Activated gamma-delta T cell treated with Interleukin-2 at 50 U/mL for 16 hours (primary cell): ENCODE measurements around the gene NUFIP2.
A peak's percentile ranks its signal among the peaks of the same experiment; 100 is the strongest.
"Not testable (repeated sequence)": the region's sequence is repeated elsewhere in the genome, so short reads cannot be mapped to it uniquely, and the experiment has no call there.

Source experiments
- DNase-seq: peaks from one replicate; pipeline ENCODE4 v3.0.0-alpha.2; 2020

NUFIP2 gene, protein sequence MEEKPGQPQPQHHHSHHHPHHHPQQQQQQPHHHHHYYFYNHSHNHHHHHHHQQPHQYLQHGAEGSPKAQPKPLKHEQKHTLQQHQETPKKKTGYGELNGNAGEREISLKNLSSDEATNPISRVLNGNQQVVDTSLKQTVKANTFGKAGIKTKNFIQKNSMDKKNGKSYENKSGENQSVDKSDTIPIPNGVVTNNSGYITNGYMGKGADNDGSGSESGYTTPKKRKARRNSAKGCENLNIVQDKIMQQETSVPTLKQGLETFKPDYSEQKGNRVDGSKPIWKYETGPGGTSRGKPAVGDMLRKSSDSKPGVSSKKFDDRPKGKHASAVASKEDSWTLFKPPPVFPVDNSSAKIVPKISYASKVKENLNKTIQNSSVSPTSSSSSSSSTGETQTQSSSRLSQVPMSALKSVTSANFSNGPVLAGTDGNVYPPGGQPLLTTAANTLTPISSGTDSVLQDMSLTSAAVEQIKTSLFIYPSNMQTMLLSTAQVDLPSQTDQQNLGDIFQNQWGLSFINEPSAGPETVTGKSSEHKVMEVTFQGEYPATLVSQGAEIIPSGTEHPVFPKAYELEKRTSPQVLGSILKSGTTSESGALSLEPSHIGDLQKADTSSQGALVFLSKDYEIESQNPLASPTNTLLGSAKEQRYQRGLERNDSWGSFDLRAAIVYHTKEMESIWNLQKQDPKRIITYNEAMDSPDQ

GRCh38 chr17:29293890-29294579 is at the start of gene NUFIP2:
NUFIP2 (minus strand) TSS chr17:29294148; CDS start chr17:29294059, 89 bp downstream.
- peak; percentile 98 for DNase-seq

DNA sequence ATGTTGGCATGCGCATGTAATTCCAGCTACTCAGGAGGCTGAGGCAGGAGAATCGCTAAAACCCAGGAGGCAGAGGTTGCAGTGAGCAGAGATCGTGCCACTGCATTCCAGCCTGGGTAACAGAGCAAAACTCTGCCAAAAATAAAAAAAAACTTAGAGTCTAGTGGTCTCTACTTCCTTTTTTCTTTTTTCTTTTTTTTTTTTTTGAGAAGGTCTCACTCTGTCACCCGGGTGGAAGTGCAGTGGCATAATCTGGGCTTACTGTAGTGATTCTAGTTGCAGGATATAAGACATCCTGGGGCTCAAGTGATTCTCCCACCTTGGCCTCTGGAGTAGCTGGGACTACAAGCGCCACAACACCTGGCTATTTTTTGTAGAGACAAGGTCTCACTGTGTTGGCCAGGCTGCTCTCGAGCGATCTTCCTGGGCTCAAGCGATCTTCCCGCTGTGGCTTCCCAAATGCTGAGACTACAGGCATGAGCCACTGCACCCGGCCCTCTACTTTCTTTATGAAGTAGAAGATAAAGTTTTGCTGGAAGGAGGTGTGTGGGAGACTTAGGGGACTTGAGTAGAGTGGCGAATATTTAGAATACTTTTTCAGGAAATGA is 48.3 kb upstream of the NUFIP2 start:
- no peak for DNase-seq

- DNase-seq = no peak
Observed at GRCh38 chr17:29341726-29342125, 47.8 kb upstream of the NUFIP2 start.

DNA sequence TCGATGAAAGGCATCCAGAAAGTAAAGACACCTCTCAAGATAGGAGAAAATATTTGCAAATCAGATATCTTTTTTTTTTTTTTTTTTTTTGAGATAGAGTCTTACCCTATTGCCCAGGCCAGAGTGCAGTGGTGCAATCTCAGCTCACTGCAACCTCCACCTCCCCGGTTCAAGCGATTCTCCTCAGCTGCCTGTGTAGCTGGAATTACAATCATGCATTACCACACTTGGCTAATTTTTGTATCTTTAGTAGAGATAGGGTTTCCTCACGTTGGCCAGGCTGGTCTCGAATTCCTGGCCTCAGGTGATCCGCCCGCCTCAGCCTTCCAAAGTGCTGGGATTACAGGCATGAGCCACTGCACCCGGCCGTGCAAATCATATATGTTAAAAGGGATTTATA is 45.1 kb upstream of the NUFIP2 start:
- not testable (repeated sequence) for DNase-seq

DNA sequence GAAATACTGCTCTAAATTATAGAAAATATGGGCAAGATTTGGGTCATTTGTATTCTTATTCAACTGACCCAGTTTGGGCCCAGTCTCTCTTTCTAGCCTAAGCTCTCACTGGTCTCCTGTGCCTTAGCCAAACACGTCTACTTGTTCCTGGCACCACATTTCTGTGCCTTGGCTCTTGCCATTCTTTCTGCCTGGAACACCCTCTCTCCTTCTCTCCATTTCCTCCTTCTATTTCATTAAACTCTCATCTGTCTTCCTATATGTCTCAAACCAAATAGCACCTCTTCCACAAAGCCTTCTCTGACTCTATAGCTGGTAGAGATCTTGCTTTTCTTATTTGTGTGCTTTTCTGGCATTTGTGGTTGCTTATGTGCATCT is 37.7 kb upstream of the NUFIP2 start:
- DNase-seq = no peak

DNA sequence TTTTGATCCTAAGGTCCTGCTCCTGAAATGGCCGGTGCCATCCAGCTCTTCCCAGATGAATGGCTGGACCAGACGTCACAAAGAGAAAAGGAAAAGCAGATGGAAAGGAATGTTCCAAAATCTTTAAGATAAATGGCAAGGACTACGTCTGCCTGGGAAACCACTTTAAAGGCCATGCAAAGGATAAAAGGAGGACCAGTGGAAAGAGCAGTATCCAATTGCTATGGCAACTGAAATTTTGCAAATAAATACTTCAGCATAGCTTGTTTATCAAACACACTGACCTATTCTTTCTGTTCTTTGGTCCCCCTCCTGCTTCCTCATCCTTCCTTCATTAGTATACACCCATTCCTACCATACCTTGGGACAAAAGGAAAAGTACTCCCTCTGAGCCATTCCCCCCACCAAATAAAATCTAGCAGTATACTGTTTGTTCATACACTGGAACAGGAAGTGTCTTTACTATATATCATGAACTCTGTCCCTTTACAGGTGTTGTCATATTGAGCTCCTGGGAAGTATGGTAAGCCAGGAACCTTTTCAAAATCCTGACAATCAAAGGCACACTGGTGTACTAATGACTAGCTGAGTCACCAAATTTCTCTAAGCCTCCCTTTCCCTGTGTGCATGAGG is 37.2 kb upstream of the NUFIP2 start:
- DNase-seq = no peak

GRCh38 chr17:29327412-29327811 is 33.5 kb upstream of the NUFIP2 start:
- DNase-seq = no peak

DNA sequence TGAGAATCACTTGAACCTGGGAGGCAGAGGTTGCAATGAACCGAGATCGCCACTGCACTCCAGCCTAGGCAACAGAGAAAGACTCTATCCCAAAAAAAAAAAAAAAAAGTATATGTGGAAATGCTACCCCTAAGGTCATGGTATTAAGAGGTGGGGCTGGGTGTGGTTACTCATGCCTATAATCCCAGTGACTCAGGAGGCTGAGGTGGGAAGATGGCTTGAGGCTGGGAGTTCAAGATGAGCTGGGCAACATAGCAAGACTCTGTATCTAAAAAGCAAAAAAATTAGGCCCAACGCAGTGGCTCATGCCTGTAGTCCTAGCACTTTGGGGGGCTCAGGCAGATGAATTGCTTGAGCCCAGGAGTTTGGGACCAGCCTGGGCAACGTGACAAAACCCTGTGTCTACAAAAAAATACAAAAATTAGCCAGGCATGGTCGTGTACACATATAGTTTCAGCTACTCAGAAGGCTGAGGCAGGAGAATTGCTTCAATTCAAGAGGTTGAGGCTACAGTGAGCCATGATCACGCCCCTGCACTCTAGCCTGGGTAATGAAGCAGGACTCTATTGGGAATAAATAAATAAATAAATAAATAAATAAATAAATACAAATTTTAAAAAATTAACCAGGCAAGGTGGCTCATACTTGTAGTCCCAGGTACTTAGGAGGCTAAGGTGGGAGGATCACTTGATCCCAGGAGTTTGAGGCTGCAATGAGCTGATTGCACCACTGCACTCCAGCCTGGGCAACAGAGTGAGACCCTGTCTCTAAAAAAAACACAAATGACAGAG is 32.3 kb upstream of the NUFIP2 start:
- no peak for DNase-seq

GRCh38 chr17:29322363-29322762 is 28.4 kb upstream of the NUFIP2 start:
- DNase-seq = no peak

DNA sequence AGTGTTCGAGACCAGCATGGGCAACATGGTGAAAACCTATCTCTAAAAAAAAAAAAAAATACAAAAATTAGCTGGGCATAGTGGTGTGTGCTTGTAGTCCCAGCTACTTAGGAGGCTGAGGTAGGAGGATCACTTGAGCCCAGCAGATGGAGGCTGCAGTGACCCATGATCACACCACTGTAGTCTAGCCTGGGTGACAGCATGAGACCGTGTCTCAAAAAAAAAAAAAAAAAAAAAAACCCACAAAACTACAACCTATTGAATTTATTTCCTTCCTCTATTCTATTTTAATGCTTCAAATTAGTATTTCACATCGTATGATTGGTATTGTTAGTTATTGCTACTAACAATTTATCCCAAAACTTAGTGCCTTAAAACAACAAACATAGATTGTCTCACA is 9.4 kb upstream of the NUFIP2 start:
- DNase-seq = no peak

GRCh38 chr17:29299031-29299430 is 5.1 kb upstream of the NUFIP2 start:
- DNase-seq = no peak

DNA sequence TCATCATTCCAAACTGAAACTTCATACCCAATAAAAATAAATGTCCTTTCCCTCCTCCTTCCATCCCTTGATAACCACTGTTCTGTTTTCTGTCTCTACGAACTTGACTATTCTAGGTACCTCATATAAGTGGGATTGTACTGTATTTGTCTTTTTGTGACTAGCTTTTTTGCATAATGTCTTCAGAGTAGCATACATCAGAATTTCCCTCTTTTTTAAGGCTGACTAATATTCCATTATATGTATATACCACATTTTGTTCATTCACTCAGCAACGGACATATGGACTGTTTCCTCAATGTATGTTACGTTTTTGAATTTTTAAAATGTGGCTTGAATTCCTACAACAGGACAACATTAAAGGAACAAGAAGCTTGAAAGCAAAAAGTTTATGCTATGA is 1.5 kb upstream of the NUFIP2 start:
- no peak for DNase-seq

DNA sequence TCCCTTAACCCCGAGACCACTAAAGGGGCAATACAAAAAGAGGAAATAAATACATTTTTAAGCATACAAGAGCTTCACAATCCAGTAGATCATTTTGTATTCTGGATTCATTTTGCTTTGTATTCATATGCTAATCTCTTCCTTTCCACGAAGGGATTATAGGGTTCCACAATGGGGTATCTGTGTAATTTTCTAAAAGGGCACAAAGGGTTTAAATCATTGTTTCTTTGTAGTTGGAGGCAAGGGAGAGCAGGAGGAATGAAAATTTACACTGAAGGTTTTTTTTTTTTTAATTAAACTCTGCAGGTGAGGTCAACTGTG is 592 bp upstream of the NUFIP2 start:
- DNase-seq = no peak

DNA sequence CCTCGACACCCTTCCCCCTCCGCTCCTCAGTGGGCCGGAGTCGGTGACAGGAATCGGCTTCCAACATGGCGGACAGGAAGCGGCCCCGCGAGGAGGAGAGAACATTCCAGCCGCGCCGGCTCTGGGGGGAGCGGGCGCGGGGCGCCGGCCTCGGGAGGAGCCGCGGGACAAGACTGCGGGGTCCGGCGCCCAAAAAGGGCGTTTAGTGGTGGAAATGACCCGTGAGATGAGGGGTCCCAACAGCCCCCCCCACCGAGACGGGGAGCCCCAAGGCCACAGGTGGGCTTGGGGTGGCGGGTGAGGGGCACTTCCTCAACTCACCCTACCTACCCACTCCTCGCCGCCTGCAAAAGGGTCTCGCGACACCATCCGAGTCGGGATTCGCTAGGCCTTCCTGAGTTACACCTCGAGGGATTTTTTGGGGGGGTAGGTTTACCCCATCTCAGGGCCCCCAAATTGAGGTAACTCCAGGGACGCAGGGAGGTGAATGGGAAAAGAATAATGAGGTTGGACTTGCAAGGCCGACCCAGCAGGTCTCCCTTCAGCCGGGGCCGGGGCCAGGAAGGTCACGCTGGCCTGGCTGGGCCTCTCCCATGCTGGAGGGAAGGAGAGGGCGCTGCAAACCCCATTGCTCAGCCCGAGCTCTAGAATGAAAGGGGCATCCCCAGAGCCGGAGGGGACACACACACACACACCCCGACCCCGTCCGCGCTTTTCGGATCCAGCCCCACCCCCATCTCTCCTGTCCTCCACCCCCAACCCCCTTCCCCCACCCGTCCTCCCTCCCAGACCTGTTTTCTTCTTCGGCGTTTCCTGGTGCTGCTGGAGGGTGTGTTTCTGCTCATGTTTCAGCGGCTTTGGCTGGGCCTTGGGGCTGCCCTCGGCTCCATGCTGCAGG is 707 bp downstream of the NUFIP2 start:
- peak; percentile 47 for DNase-seq

DNA sequence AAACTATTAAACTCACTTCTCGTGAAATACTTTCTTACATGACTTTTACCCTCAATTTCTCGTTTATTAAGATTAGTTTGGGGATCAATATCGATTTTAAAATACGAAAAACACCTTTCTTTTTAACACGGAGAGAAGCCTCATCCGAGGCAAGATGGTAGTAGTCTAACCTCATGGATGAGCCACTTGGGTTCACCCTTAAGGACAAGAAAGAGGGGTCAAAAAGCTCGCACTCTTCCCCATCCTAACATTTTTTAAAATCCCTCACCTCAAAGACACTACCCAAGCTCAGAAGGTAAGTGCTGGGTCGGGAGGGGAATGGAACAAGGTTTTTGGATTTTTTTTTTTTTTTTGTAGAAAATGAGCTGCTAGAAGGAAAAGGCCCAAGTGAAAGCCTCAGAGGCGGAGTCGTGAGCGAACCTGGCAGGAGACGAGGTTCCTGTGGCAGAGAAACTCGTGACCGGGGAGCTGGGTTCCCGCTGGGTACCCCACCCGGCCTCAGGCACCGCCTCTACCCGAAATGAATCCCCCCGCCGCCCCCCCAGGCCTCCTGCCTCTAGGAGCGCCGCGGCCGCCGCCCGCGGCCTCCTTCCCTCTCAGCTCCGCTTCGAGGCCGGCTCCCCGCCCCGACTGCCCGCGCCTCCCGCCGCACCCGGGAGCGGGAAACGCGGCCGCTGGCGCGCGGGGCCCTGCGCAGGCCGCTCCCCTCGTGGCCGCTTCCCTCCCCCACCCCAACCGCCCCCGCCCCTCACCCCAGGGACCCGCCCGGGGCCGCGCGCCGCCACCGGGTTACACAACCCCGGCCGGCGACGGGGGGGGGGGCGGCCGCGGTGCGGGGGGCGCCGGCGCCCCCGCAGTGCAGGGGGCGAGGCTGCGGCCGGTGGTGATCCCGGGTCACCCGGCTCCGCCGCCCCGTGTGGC is 1.6 kb downstream of the NUFIP2 start:
- peak; percentile 52 for DNase-seq

DNA sequence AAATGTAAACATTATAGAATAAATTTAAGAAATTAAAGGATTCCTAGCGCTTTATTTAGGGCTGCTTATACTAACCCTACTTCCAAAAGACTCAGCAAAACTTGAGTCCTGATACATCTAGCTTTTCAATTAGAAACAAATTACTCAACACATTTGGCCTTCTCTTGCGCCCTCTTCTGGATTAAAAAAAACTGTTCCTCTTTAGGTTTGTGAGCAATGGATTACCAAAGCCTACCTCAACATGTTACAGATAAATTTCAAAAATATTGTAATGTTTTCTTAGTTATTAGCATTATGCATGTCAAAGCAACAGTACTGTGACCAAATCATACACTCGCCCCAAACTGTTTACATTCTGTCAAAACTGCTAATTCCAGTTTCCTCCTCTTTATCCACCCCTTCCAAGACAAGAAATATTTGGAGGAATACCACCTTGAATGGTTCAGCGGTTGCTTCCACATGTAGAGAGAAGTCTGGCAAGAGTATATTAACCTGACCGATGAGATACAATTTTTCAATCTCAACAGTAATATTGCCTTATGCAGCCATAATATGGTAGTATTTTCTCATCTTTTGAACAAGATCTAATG is 2.7 kb downstream of the NUFIP2 start:
- peak; percentile 15 for DNase-seq

DNA sequence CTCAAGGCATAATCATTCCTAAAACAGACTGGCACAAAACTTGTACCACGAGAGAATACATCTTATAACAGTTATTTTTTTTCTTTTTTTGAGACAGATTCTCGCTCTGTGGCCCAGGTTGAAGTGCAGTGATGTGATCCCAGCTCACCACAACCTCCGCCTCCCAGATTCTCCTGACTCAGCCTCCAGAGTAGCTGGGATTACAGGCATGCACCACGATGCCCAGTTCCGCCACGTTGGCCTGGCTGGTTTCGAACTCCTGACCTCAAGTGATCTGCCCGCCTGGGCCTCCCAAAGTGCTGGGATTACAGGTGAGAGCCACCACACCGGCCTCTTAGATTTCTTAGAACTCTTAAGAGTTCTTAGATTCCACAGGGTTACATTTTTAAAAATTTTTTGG is 4.1 kb downstream of the NUFIP2 start:
- no peak for DNase-seq

- no peak for DNase-seq
Observed at GRCh38 chr17:29283961-29284360, 10.0 kb downstream of the NUFIP2 start.

DNA sequence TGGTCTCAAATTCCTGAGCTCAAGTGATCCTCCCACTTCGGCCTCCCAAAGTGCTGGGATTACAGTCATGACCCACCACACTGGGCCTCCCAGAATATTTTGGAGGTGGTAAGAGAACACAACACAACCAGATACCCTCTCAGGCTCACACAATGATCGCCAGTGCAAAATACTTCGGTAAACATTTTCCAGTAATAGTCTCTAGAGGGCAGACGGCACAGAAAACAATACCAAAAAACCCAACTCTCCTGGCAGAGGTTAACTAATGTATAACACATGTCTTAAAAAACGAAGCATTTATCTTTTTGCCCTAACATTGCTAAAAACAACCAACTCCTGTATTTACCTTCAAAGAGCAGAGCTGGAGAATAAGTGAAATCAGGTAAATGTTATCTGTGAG is 10.5 kb downstream of the NUFIP2 start:
- no peak for DNase-seq
